C4-2B (cell line): ENCODE results near the gene GLTP.

Source experiments
- ZFX ChIP-seq: fragments of 450-650 bp; IDR thresholded peaks from 2 replicates; pipeline ENCODE4 v1.6.1; 2017
- TF ChIP-seq, protein P1 (sequence below): fragments of 450-650 bp; conservative IDR thresholded peaks from 2 replicates; pipeline ENCODE4 v1.5.1; 2017; ENCODE audit warnings: mild to moderate bottlenecking

DNA sequence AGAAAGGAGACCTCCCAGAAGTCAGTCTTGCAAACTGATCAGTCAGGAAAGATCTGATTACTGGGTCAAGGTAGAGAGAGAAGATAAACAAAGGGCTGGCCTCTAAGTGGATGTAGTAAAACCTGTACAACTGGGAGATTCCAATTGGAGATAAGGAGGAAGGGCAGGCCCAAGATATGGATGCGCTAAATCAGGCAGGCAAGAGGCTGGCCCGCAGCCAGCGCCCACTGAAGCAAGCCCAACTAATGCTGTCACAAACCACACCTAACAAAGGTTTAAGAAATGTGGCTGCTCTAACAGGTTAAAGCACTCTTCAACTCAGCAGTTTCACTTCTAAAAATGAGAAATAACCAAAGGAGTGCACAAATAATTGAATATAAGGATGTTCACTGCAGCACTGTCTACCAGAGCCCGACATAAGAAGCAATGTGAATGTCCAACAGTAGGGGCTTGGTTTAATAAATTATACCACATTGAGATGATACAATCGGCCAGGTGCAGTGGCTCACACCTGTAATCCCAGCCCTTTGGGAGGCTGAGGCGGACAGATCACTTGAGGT, 4.7 kb downstream of the GLTP start:
- TF ChIP-seq, protein P1, sequence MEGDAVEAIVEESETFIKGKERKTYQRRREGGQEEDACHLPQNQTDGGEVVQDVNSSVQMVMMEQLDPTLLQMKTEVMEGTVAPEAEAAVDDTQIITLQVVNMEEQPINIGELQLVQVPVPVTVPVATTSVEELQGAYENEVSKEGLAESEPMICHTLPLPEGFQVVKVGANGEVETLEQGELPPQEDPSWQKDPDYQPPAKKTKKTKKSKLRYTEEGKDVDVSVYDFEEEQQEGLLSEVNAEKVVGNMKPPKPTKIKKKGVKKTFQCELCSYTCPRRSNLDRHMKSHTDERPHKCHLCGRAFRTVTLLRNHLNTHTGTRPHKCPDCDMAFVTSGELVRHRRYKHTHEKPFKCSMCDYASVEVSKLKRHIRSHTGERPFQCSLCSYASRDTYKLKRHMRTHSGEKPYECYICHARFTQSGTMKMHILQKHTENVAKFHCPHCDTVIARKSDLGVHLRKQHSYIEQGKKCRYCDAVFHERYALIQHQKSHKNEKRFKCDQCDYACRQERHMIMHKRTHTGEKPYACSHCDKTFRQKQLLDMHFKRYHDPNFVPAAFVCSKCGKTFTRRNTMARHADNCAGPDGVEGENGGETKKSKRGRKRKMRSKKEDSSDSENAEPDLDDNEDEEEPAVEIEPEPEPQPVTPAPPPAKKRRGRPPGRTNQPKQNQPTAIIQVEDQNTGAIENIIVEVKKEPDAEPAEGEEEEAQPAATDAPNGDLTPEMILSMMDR: no peak
- TF ChIP-seq ZFX: no peak
